AG09309 (cell line): ENCODE data around the gene KAT14.
"Not testable (repeated sequence)": the region's sequence is repeated elsewhere in the genome, so short reads cannot be mapped to it uniquely, and the experiment has no call there.

Source experiments
- DNase-seq: peaks from one replicate; pipeline ENCODE4 v3.0.0-alpha.2; 2010; ENCODE audit warnings: low read depth
- H3K4me3 ChIP-seq: 2 replicates; pipeline ENCODE4 v1.5.1; 2011; ENCODE audit warnings: mild to moderate bottlenecking, low read depth, low read length, moderate library complexity; ENCODE audit not compliant: control insufficient read depth
- TF ChIP-seq, protein P1 (sequence below): IDR thresholded peaks from 2 replicates; pipeline ENCODE4 v1.5.1; 2011; ENCODE audit warnings: mild to moderate bottlenecking, low read depth, low read length, inconsistent platforms; ENCODE audit not compliant: insufficient read depth, control insufficient read depth; ENCODE audit errors: missing control alignments

Gene KAT14

DNA sequence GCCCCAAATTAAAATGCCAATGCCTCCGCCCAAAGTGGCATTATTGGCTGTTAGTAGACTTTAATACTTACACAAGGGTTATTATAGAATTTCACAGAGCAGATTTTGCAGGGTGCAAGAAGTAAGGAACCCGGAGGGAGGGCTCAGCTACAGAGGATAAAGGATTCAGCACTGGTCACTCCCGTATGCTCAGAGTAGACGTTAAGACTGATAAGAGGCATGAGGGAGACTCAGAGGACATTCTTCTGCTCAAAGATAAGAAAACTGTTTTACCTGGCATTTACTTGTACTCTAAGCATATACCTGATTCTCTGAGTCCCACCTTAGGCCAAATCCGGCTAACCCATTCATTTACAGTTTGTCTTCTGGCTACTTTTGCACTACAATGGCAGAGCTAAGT is 43.5 kb upstream of the KAT14 start:
- TF ChIP-seq, protein P1, sequence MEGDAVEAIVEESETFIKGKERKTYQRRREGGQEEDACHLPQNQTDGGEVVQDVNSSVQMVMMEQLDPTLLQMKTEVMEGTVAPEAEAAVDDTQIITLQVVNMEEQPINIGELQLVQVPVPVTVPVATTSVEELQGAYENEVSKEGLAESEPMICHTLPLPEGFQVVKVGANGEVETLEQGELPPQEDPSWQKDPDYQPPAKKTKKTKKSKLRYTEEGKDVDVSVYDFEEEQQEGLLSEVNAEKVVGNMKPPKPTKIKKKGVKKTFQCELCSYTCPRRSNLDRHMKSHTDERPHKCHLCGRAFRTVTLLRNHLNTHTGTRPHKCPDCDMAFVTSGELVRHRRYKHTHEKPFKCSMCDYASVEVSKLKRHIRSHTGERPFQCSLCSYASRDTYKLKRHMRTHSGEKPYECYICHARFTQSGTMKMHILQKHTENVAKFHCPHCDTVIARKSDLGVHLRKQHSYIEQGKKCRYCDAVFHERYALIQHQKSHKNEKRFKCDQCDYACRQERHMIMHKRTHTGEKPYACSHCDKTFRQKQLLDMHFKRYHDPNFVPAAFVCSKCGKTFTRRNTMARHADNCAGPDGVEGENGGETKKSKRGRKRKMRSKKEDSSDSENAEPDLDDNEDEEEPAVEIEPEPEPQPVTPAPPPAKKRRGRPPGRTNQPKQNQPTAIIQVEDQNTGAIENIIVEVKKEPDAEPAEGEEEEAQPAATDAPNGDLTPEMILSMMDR: no peak
- no peak for DNase-seq
- H3K4me3 ChIP-seq: no peak overlapping the region

DNA sequence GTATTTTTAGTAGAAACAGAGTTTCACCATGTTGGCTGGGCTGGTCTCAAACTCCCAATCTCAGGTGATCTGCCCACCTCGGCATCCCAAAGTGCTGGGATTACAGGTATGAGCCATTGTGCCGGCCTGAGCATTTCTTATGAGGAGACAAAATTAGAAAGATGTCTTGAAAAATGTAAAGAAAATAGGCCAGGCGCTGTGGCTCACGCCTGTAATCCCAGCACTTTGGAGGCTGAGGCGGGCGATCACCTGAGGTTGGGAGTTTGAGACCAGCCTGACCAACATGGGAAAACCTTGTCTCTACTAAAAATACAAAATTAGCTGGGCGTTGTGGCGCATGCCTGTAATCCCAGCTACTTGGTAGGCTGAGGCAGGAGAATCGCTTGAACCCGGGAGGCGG is 37.1 kb upstream of the KAT14 start:
- DNase-seq, H3K4me3 ChIP-seq: not testable (repeated sequence)

DNA sequence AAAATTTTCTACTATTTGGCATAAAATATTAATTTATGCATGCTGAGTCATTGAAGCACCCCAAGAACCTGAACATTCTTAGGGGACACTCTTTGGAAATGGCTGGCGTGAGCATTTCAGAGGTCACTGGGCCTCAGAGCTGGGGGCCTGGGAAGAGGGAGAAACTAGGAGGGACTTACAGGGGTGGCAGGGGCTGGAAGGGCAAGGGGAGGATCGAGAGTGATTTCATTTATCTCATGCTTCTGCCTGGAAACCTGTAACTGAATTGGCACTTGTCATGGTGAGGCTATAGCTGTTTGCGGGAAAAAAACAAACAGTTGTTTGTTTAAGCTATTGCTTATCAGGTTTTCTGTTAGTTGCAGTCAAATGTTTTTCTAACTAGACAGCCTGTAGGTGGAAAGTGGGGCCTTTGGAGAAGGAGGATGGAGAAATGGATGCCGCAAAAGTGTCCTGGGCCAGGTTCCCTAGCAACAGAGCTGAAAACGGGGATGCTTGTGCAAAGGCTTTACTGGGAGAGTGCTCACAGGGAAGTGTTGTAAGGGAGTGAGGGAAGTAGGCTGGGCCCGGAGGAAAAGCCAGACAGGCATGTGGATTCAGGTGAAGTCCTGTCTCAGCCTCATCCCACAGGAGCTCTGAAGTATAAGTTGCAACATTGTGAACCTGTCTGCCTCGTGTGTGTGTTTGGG is 36.4 kb upstream of the KAT14 start:
- TF ChIP-seq, protein P1: no peak
- DNase-seq: no peak
- H3K4me3 ChIP-seq: no peak overlapping the region

DNA sequence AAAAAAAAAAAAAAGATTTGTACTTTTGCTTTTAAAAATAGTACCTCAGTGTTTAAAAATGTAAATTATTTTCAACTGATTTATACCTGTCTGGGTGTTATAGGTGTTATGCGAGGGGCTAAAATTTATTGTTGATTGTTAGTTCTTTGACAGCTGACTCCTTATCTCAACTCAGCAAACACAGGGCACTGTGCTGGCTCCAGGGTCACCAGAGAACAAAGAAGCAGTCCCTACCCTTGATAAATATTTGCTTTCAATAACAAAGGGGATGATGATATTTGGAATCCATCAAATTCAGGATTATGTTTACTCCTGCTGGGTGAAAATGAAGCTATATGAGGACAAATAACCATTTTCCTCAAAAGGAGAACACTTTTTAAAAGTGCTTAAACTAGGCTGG is 34.2 kb upstream of the KAT14 start:
- TF ChIP-seq, protein P1: no peak
- DNase-seq: no peak

DNA sequence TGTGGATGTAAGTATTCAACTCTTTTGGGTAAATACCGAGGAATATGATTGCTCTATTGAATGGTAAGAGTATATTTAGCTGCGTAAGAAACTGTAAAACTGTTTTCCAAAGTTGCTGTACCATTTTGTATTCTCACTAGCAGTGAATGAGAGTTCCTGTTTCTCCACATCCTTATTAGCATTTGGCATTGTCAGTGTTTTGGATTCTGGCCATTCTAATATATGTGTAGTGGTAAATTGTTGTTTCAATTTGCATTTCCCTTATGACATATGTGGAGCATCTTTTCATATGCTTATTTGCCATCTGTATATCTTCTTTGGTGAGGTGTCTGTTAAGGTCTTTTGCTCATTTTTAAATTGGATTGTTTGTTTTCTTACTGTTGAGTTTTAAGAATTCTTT is 29.3 kb upstream of the KAT14 start:
- DNase-seq: no peak
- no peak overlapping the region for H3K4me3 ChIP-seq
- TF ChIP-seq, protein P1: no peak

More for the DNA sequence above, 34.2 kb upstream of the KAT14 start:
- H3K4me3 ChIP-seq: no peak overlapping the region

DNA sequence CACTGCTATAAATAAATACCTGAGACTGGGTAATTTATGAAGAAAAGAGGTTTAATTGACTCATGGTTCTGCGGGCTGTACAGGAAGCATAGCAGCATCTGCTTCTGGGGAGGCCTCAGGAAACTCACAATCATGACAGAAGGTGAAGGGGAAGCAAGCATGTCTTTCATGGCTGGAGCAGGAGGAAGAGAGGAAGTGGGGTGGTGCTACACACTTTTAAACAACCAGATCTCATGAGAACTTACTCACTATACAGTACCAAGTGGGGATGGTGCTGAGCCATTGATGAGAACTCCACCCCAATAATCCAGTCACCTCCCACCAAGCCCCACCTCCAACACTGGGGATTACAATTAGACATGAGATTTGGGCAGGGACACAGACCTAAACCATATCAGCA is 9.1 kb upstream of the KAT14 start:
- H3K4me3 ChIP-seq, DNase-seq: not testable (repeated sequence)

DNA sequence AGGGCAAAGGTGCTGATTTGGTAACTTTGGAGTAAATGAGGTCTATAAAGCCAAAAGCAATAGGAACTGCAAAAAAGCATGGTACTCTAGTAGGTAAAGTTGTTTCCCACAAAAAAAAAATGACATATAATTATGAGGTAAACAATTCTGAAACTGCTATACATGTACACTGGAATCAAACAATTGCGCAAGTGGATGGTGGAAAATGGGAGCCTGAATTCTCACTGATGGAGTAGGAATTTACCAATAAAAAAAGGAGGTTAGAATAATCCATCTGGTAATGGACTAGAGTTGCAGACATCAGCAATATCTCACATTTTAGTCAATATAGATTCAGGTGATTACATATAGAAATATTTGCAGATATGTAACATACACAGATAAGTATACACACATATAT is 5.0 kb upstream of the KAT14 start:
- no peak for DNase-seq
- TF ChIP-seq, protein P1: no peak
- no peak overlapping the region for H3K4me3 ChIP-seq

DNA sequence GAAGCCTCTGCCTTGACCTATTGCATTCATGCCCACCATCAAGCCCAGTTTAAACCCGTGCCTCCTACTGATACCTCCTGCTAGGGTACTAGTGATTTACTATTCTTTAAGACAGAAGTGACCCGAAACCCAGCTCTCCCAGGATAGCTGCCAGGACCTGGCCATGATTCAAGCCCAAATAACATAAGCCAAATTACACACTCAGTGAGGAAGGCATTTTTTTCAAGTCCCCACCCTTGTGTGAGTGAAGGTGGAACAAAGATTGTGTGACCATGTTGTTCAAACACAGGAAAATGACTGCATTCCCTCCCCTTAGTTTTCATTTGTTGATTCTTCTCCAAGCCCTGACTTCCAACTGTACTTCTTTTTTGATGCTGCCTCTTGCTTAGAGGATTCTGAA is 3.7 kb upstream of the KAT14 start:
- H3K4me3 ChIP-seq: no peak overlapping the region
- DNase-seq: no peak
- TF ChIP-seq, protein P1: no peak
